Measurements from ENCODE around the gene TMEM150C. TPM values are rescaled to one million over a fixed set of nuclear protein-coding genes. Genes with fewer than 3 reads are reported as not detected.

The TMEM150C gene
- total RNA-seq, 1 donor from 2014 or later, result 0.95 TPM

DNA sequence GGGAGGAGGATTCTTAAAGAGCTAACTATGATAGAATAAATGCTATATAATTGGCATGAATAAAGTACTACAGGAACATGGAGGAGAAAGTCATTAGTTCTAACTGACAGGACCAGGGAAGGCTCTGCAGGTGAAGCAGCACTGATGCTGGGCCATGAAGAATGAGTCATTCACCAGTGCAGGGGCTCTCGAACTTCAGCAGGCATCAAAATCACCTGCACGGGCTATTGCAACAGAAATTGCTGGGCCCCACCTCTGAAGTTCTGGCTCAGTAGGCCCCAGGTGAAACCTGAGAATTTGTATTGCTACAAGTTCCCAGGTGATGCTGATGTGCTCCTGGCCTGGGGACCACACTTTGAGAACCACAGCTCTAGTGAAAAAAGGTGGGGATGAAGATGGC, 33.7 kb downstream of the TMEM150C start:
- H3K27me3 Mint-ChIP-seq (ENCODE audit: low read depth, unreplicated experiment), result peaks cover 6% of the 10 kb centered on the region
- TF ChIP-seq, protein P1, sequence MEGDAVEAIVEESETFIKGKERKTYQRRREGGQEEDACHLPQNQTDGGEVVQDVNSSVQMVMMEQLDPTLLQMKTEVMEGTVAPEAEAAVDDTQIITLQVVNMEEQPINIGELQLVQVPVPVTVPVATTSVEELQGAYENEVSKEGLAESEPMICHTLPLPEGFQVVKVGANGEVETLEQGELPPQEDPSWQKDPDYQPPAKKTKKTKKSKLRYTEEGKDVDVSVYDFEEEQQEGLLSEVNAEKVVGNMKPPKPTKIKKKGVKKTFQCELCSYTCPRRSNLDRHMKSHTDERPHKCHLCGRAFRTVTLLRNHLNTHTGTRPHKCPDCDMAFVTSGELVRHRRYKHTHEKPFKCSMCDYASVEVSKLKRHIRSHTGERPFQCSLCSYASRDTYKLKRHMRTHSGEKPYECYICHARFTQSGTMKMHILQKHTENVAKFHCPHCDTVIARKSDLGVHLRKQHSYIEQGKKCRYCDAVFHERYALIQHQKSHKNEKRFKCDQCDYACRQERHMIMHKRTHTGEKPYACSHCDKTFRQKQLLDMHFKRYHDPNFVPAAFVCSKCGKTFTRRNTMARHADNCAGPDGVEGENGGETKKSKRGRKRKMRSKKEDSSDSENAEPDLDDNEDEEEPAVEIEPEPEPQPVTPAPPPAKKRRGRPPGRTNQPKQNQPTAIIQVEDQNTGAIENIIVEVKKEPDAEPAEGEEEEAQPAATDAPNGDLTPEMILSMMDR (IDR thresholded peaks at IDR 0.05; ENCODE audit: insufficient read depth, low read depth, low read length), result no peak
- no peak for TF ChIP-seq EZH2 (IDR thresholded peaks at IDR 0.05; ENCODE audit: insufficient read depth, low read length)
- no peak overlapping the region for H2AFZ ChIP-seq (ENCODE audit: low read depth, low read length)

DNA sequence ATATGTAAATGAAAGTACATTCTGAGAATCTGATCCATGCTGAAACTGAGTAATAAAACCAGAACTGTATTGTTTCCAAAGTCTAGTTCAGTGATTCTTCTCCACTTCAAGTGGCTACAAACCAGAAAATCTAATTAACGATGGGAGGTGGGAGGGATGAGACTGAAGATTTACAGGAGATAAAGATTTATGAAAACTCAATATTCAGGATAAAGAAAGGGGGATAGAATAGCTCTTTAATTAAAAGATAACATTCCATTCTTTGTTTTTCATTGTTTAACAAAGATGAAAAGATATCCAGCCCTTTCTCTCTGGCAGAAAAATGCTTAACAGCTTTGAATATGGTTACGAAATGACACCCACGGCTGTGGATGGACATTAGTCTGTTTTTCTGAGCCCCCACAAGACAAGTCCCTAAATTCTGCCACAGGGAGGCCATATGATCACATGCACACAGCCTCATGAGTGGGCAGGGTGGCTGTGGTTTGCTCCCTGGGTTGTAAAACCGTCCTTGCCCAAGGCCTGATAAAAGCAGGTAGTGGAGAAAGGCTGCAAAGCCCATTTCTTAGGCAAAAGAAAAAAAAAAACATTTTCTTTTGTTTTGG, 36.4 kb downstream of the TMEM150C start:
- Histone ChIP-seq H3K27ac (ENCODE audit: low read depth, low read length) (no peak overlapping the region), H3K27me3 (ENCODE audit: insufficient read depth, low read length) (peaks cover 3% of the 10 kb centered on the region), H4K20me1 (ENCODE audit: insufficient read depth, low read length) (no peaks in the 10 kb centered on the region), H3K4me1 (ENCODE audit: insufficient read depth, low read length) (no peaks in the 10 kb centered on the region), H3K4me3 (ENCODE audit: insufficient read depth, low read depth, low read length) (no peak overlapping the region), H3K79me2 (ENCODE audit: insufficient read depth, low read length) (no peaks in the 10 kb centered on the region), H3K9ac (ENCODE audit: low read length) (no peak overlapping the region), H3K4me2 (ENCODE audit: low read length) (no peak overlapping the region), H2AFZ (ENCODE audit: low read depth, low read length) (no peak overlapping the region), H3K9me3 (ENCODE audit: insufficient read depth, low read depth, low read length) (peaks cover 4% of the 10 kb centered on the region), H3K36me3 (ENCODE audit: insufficient read depth, low read length) (no peaks in the 10 kb centered on the region)
- no peak for DNase-seq (ENCODE audit: low read depth)
- no peak for FAIRE-seq
- TF ChIP-seq EZH2 (IDR thresholded peaks at IDR 0.05; ENCODE audit: insufficient read depth, low read length), result no peak
- TF ChIP-seq, protein P1 (IDR thresholded peaks at IDR 0.05; ENCODE audit: insufficient read depth, low read depth, low read length), result no peak
- Mint-ChIP-seq H3K9me3 (ENCODE audit: unreplicated experiment) (no peaks in the 10 kb centered on the region), H3K36me3 (ENCODE audit: low read depth, unreplicated experiment) (no peaks in the 10 kb centered on the region), H3K4me1 (ENCODE audit: low read depth, unreplicated experiment) (no peaks in the 10 kb centered on the region), H3K27me3 (ENCODE audit: low read depth, unreplicated experiment) (peaks cover 14% of the 10 kb centered on the region), H3K4me3 (ENCODE audit: unreplicated experiment) (no peak overlapping the region), H3K27ac (ENCODE audit: unreplicated experiment) (no peak overlapping the region)

More for the DNA sequence above, 33.7 kb downstream of the TMEM150C start:
- no peaks in the 10 kb centered on the region for H3K36me3 ChIP-seq (ENCODE audit: insufficient read depth, low read length)
- H3K4me2 ChIP-seq (ENCODE audit: low read length), result no peak overlapping the region
- peaks cover 4% of the 10 kb centered on the region for H3K9me3 ChIP-seq (ENCODE audit: insufficient read depth, low read depth, low read length)
- Mint-ChIP-seq H3K36me3 (ENCODE audit: low read depth, unreplicated experiment) (no peaks in the 10 kb centered on the region), H3K9me3 (ENCODE audit: unreplicated experiment) (no peaks in the 10 kb centered on the region), H3K27ac (ENCODE audit: unreplicated experiment) (no peak overlapping the region), H3K4me1 (ENCODE audit: low read depth, unreplicated experiment) (no peaks in the 10 kb centered on the region), H3K4me3 (ENCODE audit: unreplicated experiment) (no peak overlapping the region)
- DNase-seq (ENCODE audit: low read depth), result no peak
- no peak overlapping the region for H3K9ac ChIP-seq (ENCODE audit: low read length)
- H3K27me3 ChIP-seq (ENCODE audit: insufficient read depth, low read length), result peaks cover 3% of the 10 kb centered on the region
- no peaks in the 10 kb centered on the region for H4K20me1 ChIP-seq (ENCODE audit: insufficient read depth, low read length)
- H3K79me2 ChIP-seq (ENCODE audit: insufficient read depth, low read length), result no peaks in the 10 kb centered on the region
- H3K4me1 ChIP-seq (ENCODE audit: insufficient read depth, low read length), result no peaks in the 10 kb centered on the region
- H3K4me3 ChIP-seq (ENCODE audit: insufficient read depth, low read depth, low read length), result no peak overlapping the region
- no peak overlapping the region for H3K27ac ChIP-seq (ENCODE audit: low read depth, low read length)
- FAIRE-seq, result no peak

DNA sequence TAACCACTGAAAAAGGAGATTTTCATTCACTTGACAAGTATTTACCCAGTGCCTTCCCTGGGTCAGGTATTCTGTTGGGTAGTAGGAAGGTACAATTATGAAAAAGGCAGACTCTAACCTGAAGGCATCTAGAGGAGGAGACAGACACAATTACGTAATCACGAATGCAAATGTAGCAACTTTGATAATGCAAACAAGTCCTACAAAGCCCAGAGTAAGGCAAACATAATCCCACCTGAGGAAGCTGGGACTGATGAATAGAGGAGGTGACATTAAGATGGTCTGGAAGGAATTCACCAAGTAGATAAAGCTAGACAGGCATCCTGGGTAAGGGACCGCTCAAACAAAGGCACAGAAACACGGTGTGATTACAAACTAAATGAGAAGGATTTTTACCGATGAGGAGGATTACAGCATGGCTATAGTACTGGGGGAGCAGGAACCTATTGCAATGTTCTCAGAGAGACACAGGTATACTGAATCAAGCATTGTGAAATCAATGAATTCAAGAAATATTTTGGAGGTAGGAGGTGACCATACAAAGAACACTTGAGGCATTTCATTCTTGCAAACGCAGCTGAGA, 37.1 kb downstream of the TMEM150C start:
- no peak overlapping the region for H3K4me3 Mint-ChIP-seq (ENCODE audit: unreplicated experiment)
- no peak overlapping the region for H3K4me3 ChIP-seq (ENCODE audit: insufficient read depth, low read depth, low read length)
- no peak overlapping the region for H2AFZ ChIP-seq (ENCODE audit: low read depth, low read length)
- DNase-seq (ENCODE audit: low read depth) (no peak), FAIRE-seq (no peak)
- H3K9me3 ChIP-seq (ENCODE audit: insufficient read depth, low read depth, low read length), result no peaks in the 10 kb centered on the region
- H3K27ac ChIP-seq (ENCODE audit: low read depth, low read length), result no peak overlapping the region
- no peak overlapping the region for H3K9ac ChIP-seq (ENCODE audit: low read length)
- no peaks in the 10 kb centered on the region for H3K4me1 Mint-ChIP-seq (ENCODE audit: low read depth, unreplicated experiment)
- H3K79me2 ChIP-seq (ENCODE audit: insufficient read depth, low read length), result no peaks in the 10 kb centered on the region
- H3K36me3 Mint-ChIP-seq (ENCODE audit: low read depth, unreplicated experiment), result no peaks in the 10 kb centered on the region
- H3K27me3 Mint-ChIP-seq (ENCODE audit: low read depth, unreplicated experiment), result peaks cover 14% of the 10 kb centered on the region
- no peak for TF ChIP-seq EZH2 (IDR thresholded peaks at IDR 0.05; ENCODE audit: insufficient read depth, low read length)
- TF ChIP-seq, protein P1 (IDR thresholded peaks at IDR 0.05; ENCODE audit: insufficient read depth, low read depth, low read length), result no peak
- no peak overlapping the region for H3K4me2 ChIP-seq (ENCODE audit: low read length)
- no peaks in the 10 kb centered on the region for H3K4me1 ChIP-seq (ENCODE audit: insufficient read depth, low read length)
- H3K27me3 ChIP-seq (ENCODE audit: insufficient read depth, low read length), result peaks cover 3% of the 10 kb centered on the region
- no peak overlapping the region for H3K27ac Mint-ChIP-seq (ENCODE audit: unreplicated experiment)
- no peaks in the 10 kb centered on the region for H3K9me3 Mint-ChIP-seq (ENCODE audit: unreplicated experiment)
- H4K20me1 ChIP-seq (ENCODE audit: insufficient read depth, low read length), result no peaks in the 10 kb centered on the region
- H3K36me3 ChIP-seq (ENCODE audit: insufficient read depth, low read length), result no peaks in the 10 kb centered on the region
